ENCODE data around the gene AP2A2. TPM values are rescaled to one million over a fixed set of nuclear protein-coding genes. Genes with fewer than 3 reads are reported as not detected.

Gene AP2A2
- total RNA-seq, 1 donor from 2014 or later: 26.0 TPM

GRCh38 chr11:1053121-1053901 lies 127.6 kb downstream of the AP2A2 start:
- DNase-seq (ENCODE audit: low read depth in 2 of 2): no peak

- DNase-seq (ENCODE audit: low read depth in 2 of 2): no peak
Measured at GRCh38 chr11:1054143-1055108, 128.8 kb downstream of the AP2A2 start.

GRCh38 chr11:1055109-1055703 lies 129.5 kb downstream of the AP2A2 start:
- DNase-seq (ENCODE audit: low read depth in 2 of 2): no peak

DNA sequence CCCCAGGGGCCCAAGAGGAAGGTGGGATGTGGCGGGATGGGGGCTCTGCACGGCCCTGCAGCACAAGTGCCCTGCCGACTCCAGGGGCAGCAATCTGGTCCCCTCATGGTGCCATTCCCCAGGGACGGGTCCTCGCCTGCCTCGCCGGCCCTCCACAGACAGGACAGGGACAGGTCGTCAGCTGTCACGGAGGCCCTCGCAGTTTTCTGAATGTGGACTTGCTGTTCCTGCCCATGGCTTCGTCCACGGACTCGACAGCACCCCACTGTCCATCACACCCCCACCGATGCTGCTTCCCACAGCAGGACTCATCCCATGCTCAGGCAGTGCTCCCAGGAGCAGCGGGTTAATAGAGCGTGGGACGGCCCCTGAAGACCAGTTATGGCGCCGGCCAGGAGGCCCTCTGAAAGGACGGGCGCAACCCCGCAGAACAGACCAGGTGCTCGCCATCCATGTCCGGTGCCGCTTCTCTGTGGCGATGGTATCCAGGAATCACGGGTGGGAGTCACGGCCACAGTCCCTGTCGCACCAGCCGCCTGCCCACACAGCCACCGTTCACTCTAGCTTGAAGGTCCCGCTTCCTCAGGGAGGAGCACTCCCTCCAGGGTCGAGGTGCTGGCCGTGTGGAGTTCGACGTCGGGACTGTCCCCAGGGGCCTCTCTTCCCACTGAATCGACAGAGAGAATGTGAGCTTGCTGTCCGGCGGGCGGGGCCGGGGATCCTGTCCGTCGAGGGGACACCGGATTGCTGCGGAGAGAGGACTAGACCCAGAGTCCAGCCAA lies 130.5 kb downstream of the AP2A2 start:
- DNase-seq (ENCODE audit: low read depth in 2 of 2): no peak

- DNase-seq (ENCODE audit: low read depth in 2 of 2): no peak
Measured at GRCh38 chr11:1057806-1058205, 132.1 kb downstream of the AP2A2 start.

GRCh38 chr11:1059759-1060158 lies 134.1 kb downstream of the AP2A2 start:
- no peak for DNase-seq (ENCODE audit: low read depth in 2 of 2)

- no peak for DNase-seq (ENCODE audit: low read depth in 2 of 2)
Measured at GRCh38 chr11:1060410-1060809, 134.7 kb downstream of the AP2A2 start.

DNA sequence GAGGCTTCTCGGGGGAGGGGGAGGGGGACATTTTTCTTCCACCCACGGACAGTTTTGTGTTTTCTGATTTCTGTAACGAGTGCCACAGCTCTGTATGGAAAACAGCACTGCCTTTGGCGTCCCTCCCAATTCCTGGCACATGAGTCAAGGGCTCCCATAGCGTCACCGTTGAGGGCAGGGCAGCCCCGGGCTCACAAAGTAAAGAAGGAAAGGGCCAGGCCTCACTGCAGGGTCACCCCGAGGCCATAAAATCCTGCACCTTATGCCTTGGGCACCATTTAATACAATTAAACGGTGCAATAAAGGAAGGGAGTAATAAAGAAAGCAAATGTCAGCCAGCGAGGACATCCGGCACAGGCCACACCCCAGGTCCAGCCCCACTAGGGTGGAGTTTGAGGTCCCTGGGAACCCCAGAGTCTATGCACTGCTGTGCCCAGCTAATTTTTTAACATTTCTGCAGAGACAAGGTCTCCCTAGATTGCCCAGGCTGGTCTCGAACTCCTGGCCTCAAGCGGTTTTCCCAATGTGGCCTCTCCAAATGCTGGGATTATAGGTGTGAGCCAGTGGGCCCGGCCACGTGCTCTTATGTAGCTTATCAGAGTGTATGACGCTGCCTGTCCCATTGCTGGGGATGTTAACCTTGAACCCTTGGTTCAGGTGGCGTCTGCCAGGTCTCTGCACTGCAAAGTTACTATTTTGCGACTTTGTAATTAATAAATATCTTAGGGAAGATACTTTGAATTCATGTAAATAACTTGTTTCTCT lies 135.4 kb downstream of the AP2A2 start:
- DNase-seq (ENCODE audit: low read depth in 2 of 2): peak; percentile 34 to 66

Other genes with a start within 250 kb of the AP2A2 start
- gene DEAF1, start 230.6 kb upstream of the AP2A2 start, total RNA-seq: 26.8 and 27.4 TPM in 2 replicates
- gene TMEM80, start 230.1 kb upstream of the AP2A2 start, total RNA-seq: 4.8 and 8.5 TPM in 2 replicates
- 0.99 and 2.6 TPM in 2 replicates for gene EPS8L2, start 219.6 kb upstream of the AP2A2 start, total RNA-seq
- gene TALDO1, start 178.4 kb upstream of the AP2A2 start, total RNA-seq: 86.7 and 121 TPM in 2 replicates
- gene GATD1, start 148.4 kb upstream of the AP2A2 start, total RNA-seq: 17.0 and 21.4 TPM in 2 replicates
- under 0.01 TPM in 2 replicates for gene CEND1, start 135.8 kb upstream of the AP2A2 start, total RNA-seq
- gene SLC25A22, start 127.6 kb upstream of the AP2A2 start, total RNA-seq: 4.1 and 6.3 TPM in 2 replicates
- gene PIDD1, start 120.6 kb upstream of the AP2A2 start, total RNA-seq: 3.7 and 4.8 TPM in 2 replicates
- 232 and 383 TPM in 2 replicates for gene RPLP2, start 115.9 kb upstream of the AP2A2 start, total RNA-seq
- 33.3 and 50.6 TPM in 2 replicates for gene PNPLA2, start 107.0 kb upstream of the AP2A2 start, total RNA-seq
- 11.6 and 15.9 TPM in 2 replicates for gene CRACR2B, start 98.0 kb upstream of the AP2A2 start, total RNA-seq
- gene CD151, start 92.9 kb upstream of the AP2A2 start, total RNA-seq: 460 and 726 TPM in 2 replicates
- 246 and 284 TPM in 2 replicates for gene POLR2L, start 83.3 kb upstream of the AP2A2 start, total RNA-seq
- gene TSPAN4, start 83.0 kb upstream of the AP2A2 start, total RNA-seq: 79.8 and 182 TPM in 2 replicates
- 28.8 and 42.3 TPM in 2 replicates for gene CHID1, start 15.1 kb upstream of the AP2A2 start, total RNA-seq
- not detected in 2 replicates for gene MUC6, start 110.8 kb downstream of the AP2A2 start, total RNA-seq
- not detected in 2 replicates for gene MUC2, start 149.0 kb downstream of the AP2A2 start, total RNA-seq
- not detected in 2 replicates for gene MUC5AC, start 232.1 kb downstream of the AP2A2 start, total RNA-seq

All from lung microvascular endothelial cell (primary cell).